Neural cell (in vitro differentiated cells): ENCODE results near the gene ALK. TPM values are rescaled to one million over a fixed set of nuclear protein-coding genes. Genes with fewer than 3 reads are reported as not detected.

Experiments
- H2AFZ ChIP-seq: fragments of 200-600, 300-800 bp; sonication (generic), shearing (Covaris generic); 2 replicates; pipeline ENCODE4 v1.6.0; 2014; ENCODE audit warnings: low read depth, mild to moderate bottlenecking, antibody characterized with exemption, low read length, moderate library complexity
- H3F3A ChIP-seq: fragments of 200-600 bp; shearing (Covaris generic); 2 replicates; pipeline ENCODE4 v1.6.1; 2016; ENCODE audit warnings: mild to moderate bottlenecking, moderate library complexity, mixed read lengths, antibody characterized with exemption, low read length; ENCODE audit not compliant: insufficient read depth, poor library complexity, severe bottlenecking
- H3K27ac ChIP-seq: fragments of 200-600, 300-800 bp; sonication (generic), shearing (Covaris generic); 2 replicates; pipeline ENCODE4 v1.5.1; 2014; ENCODE audit warnings: mild to moderate bottlenecking, low read length, moderate library complexity
- H3K27me3 ChIP-seq: fragments of 300-800, 200-600 bp; sonication (generic), shearing (Covaris generic); 2 replicates; pipeline ENCODE4 v1.6.0; 2014; ENCODE audit warnings: mild to moderate bottlenecking, low read depth, low read length, moderate library complexity; ENCODE audit not compliant: insufficient read depth
- H3K36me3 ChIP-seq: fragments of 300-800, 200-600 bp; sonication (generic), shearing (Covaris generic); 2 replicates; pipeline ENCODE4 v1.5.1; 2014; ENCODE audit warnings: mild to moderate bottlenecking, antibody characterized with exemption, low read length, moderate library complexity; ENCODE audit not compliant: insufficient read depth
- H3K4me2 ChIP-seq: fragments of 300-800, 200-600 bp; sonication (generic), shearing (Covaris generic); 2 replicates; pipeline ENCODE4 v1.6.0; 2014; ENCODE audit warnings: mild to moderate bottlenecking, low read length
- H3K4me3 ChIP-seq: fragments of 300-800, 200-600 bp; sonication (generic), shearing (Covaris generic); 2 replicates; pipeline ENCODE4 v1.5.1; 2014; ENCODE audit warnings: mild to moderate bottlenecking, low read length, moderate library complexity
- H3K79me2 ChIP-seq: fragments of 200-600 bp; shearing (Covaris generic); replicated peaks from 2 replicates; pipeline ENCODE4 v1.6.0; 2014; ENCODE audit warnings: mild to moderate bottlenecking, low read length, moderate library complexity; ENCODE audit not compliant: insufficient read depth
- H3K9ac ChIP-seq: fragments of 300-800, 200-600 bp; sonication (generic), shearing (Covaris generic); 2 replicates; pipeline ENCODE4 v1.6.1; 2016; ENCODE audit warnings: mild to moderate bottlenecking, low read length, mixed read lengths
- H3K9me2 ChIP-seq: fragments of 200-600 bp; shearing (Covaris generic); 2 replicates; pipeline ENCODE4 v1.6.1; 2016; ENCODE audit warnings: mild to moderate bottlenecking, low read length, mixed read lengths; ENCODE audit not compliant: insufficient read depth
- H3K9me3 ChIP-seq: fragments of 200-600, 300-800 bp; sonication (generic), shearing (Covaris generic); 2 replicates; pipeline ENCODE4 v1.6.1; 2016; ENCODE audit warnings: mild to moderate bottlenecking, mixed run types, low read length, moderate library complexity, mixed read lengths
- H4K20me1 ChIP-seq: fragments of 200-600 bp; shearing (Covaris generic); 2 replicates; pipeline ENCODE4 v1.6.1; 2016; ENCODE audit warnings: mild to moderate bottlenecking, mixed run types; ENCODE audit not compliant: insufficient read depth
- CTCF ChIP-seq: fragments of 450-650 bp; IDR thresholded peaks from 2 replicates; pipeline ENCODE4 v1.5.1; 2014; ENCODE audit warnings: antibody characterized with exemption, mild to moderate bottlenecking, moderate library complexity; ENCODE audit not compliant: poor library complexity, severe bottlenecking
- EP300 ChIP-seq: fragments of 450-650 bp; conservative IDR thresholded peaks from 2 replicates; pipeline ENCODE4 v1.6.1; 2014; ENCODE audit warnings: antibody characterized with exemption, mild to moderate bottlenecking, moderate library complexity; ENCODE audit not compliant: poor library complexity, severe bottlenecking
- EZH2 ChIP-seq: fragments of 200-600, 300-800 bp; shearing (Covaris generic), sonication (generic); IDR thresholded peaks from 2 replicates; pipeline ENCODE4 v1.6.1; 2014; ENCODE audit warnings: antibody characterized with exemption, low read length, borderline replicate concordance, mild to moderate bottlenecking; ENCODE audit not compliant: insufficient read depth, poor library complexity, severe bottlenecking
- MXI1 ChIP-seq: fragments of 450-650 bp; conservative IDR thresholded peaks from 2 replicates; pipeline ENCODE4 v1.6.1; 2014; ENCODE audit warnings: antibody characterized with exemption, mild to moderate bottlenecking; ENCODE audit not compliant: poor library complexity, severe bottlenecking
- POLR2AphosphoS5 ChIP-seq: IDR thresholded peaks from 2 replicates; pipeline ENCODE4 v1.6.1; 2012
- RAD21 ChIP-seq: fragments of 450-650 bp; conservative IDR thresholded peaks from 2 replicates; pipeline ENCODE4 v1.6.1; 2014; ENCODE audit warnings: antibody characterized with exemption, mild to moderate bottlenecking, moderate library complexity
- REST ChIP-seq: IDR thresholded peaks from 2 replicates; pipeline ENCODE4 v1.6.1; 2012; ENCODE audit warnings: borderline replicate concordance
- SMC3 ChIP-seq: fragments of 450-650 bp; conservative IDR thresholded peaks from 2 replicates; pipeline ENCODE4 v1.6.1; 2014; ENCODE audit warnings: antibody characterized with exemption, mild to moderate bottlenecking, moderate library complexity; ENCODE audit not compliant: poor library complexity
- TAF1 ChIP-seq: IDR thresholded peaks from 2 replicates; pipeline ENCODE4 v1.6.1; 2012; ENCODE audit warnings: low read depth
- polyA plus RNA-seq: library from polyadenylated mRNA; depleted of rRNA; stranded (reverse); fragments of >200 nt; gene quantifications from 2 replicates; pipeline ENCODE4 v1.2.3, GENCODE V29; 2014

The ALK gene
- polyA plus RNA-seq, 1 donor from 2014 or later: 7.1 TPM

- no peak overlapping the region for H3K9ac ChIP-seq
- H3K36me3 ChIP-seq: no peaks in the 10 kb centered on the region
- H3F3A ChIP-seq: no peaks in the 10 kb centered on the region
- no peak overlapping the region for H2AFZ ChIP-seq
- no peaks in the 10 kb centered on the region for H3K9me2 ChIP-seq
- no peak overlapping the region for H3K27ac ChIP-seq
- TF ChIP-seq REST: no peak
- no peak for TF ChIP-seq EP300
- TF ChIP-seq EZH2: no peak
- no peak for TF ChIP-seq SMC3
- no peak for TF ChIP-seq MXI1
- no peak for TF ChIP-seq TAF1
- no peak for TF ChIP-seq RAD21
- TF ChIP-seq POLR2AphosphoS5: no peak
- TF ChIP-seq CTCF: no peak
- H3K4me2 ChIP-seq: no peak overlapping the region
- no peaks in the 10 kb centered on the region for H3K27me3 ChIP-seq
- H4K20me1 ChIP-seq: no peaks in the 10 kb centered on the region
- H3K9me3 ChIP-seq: no peaks in the 10 kb centered on the region
- H3K4me3 ChIP-seq: no peak overlapping the region
- H3K79me2 ChIP-seq: no peaks in the 10 kb centered on the region
These were observed 680.0 kb downstream of the ALK start for GRCh38 chr2:29241341-29241740.

- Histone ChIP-seq H4K20me1 (no peaks in the 10 kb centered on the region), H3K9ac (no peak overlapping the region), H3K36me3 (no peaks in the 10 kb centered on the region), H3F3A (no peaks in the 10 kb centered on the region), H3K79me2 (no peaks in the 10 kb centered on the region), H3K27me3 (no peaks in the 10 kb centered on the region), H3K9me2 (no peaks in the 10 kb centered on the region), H3K4me2 (no peak overlapping the region), H3K4me3 (no peak overlapping the region), H3K9me3 (no peaks in the 10 kb centered on the region), H2AFZ (no peak overlapping the region), H3K27ac (no peak overlapping the region)
- TF ChIP-seq RAD21: no peak
- TF ChIP-seq MXI1: no peak
- TF ChIP-seq SMC3: no peak
- TF ChIP-seq REST: no peak
- TF ChIP-seq CTCF: no peak
- TF ChIP-seq POLR2AphosphoS5: no peak
- TF ChIP-seq EP300: no peak
- no peak for TF ChIP-seq TAF1
- TF ChIP-seq EZH2: no peak
These were observed 680.8 kb downstream of the ALK start for GRCh38 chr2:29240601-29241000.
